K562 (cell line): ENCODE data around the gene SLC33A1. TPM values are rescaled to one million over a fixed set of nuclear protein-coding genes. Genes with fewer than 3 reads are reported as not detected.

ENCODE experiments used
- CBFA2T2 ChIP-seq: fragments of 450-650 bp; conservative IDR thresholded peaks from 2 replicates; pipeline ENCODE4 v1.6.1; 2017; ENCODE audit warnings: mild to moderate bottlenecking
- CCNT2 ChIP-seq: IDR thresholded peaks from 2 replicates; pipeline ENCODE4 v1.6.1; 2011; ENCODE audit warnings: borderline replicate concordance, low read depth, mild to moderate bottlenecking, moderate library complexity, mixed read lengths, low read length; ENCODE audit not compliant: insufficient read length; ENCODE audit errors: extremely low read depth
- DACH1 ChIP-seq: fragments of 450-650 bp; IDR thresholded peaks from 2 replicates; pipeline ENCODE4 v1.6.1; 2018; ENCODE audit not compliant: partially characterized antibody
- FIP1L1 ChIP-seq: fragments of 200-400 bp; formaldehyde crosslinking; IDR thresholded peaks from 2 replicates; pipeline ENCODE4 v1.6.1; 2018; ENCODE audit warnings: mild to moderate bottlenecking, low read depth, low read length; ENCODE audit not compliant: poor library complexity, severe bottlenecking
- HDGF ChIP-seq: fragments of 450-650 bp; IDR thresholded peaks from 2 replicates; pipeline ENCODE4 v1.6.1; 2016
- HNRNPK ChIP-seq: fragments of 200-400 bp; formaldehyde crosslinking; IDR thresholded peaks from one replicate; pipeline ENCODE4 v1.6.1; 2018; ENCODE audit warnings: mild to moderate bottlenecking, low read depth, low read length; ENCODE audit not compliant: poor library complexity, severe bottlenecking
- KDM1A ChIP-seq, 2 experiments: fragments of 450-650 bp; IDR thresholded peaks; 2 replicates each; pipeline ENCODE4 v1.6.1; 2016; ENCODE audit warnings: mild to moderate bottlenecking in 2 of 2
- MTA3 ChIP-seq: fragments of 450-650 bp; formaldehyde crosslinking; IDR thresholded peaks from 2 replicates; pipeline ENCODE4 v1.6.1; 2017; ENCODE audit warnings: mild to moderate bottlenecking, borderline replicate concordance
- NBN ChIP-seq: fragments of 450-650 bp; IDR thresholded peaks from 2 replicates; pipeline ENCODE4 v1.6.1; 2016; ENCODE audit warnings: low read depth, mild to moderate bottlenecking
- SIN3B ChIP-seq: fragments of 450-650 bp; IDR thresholded peaks from 2 replicates; pipeline ENCODE4 v1.6.1; 2017; ENCODE audit warnings: low read depth, mild to moderate bottlenecking, moderate library complexity
- STAG1 ChIP-seq: sonication (generic); formaldehyde crosslinking; IDR thresholded peaks from 2 replicates; pipeline ENCODE4 v1.5.0; 2020; ENCODE audit warnings: missing genetic modification reagents, borderline replicate concordance
- TAF9B ChIP-seq: fragments of 450-650 bp; IDR thresholded peaks from 2 replicates; pipeline ENCODE4 v1.6.1; 2018; ENCODE audit warnings: mild to moderate bottlenecking; ENCODE audit not compliant: partially characterized antibody
- ZBTB7A ChIP-seq: IDR thresholded peaks from 2 replicates; pipeline ENCODE4 v1.6.1; 2011; ENCODE audit warnings: low read depth, mild to moderate bottlenecking, low read length, moderate library complexity, borderline replicate concordance; ENCODE audit not compliant: control insufficient read depth
- ZNF121 ChIP-seq: sonication (generic); formaldehyde crosslinking; conservative IDR thresholded peaks from 2 replicates; pipeline ENCODE4 v1.8.0; 2022; ENCODE audit warnings: missing genetic modification reagents
- ZNF274 ChIP-seq: IDR thresholded peaks from 2 replicates; pipeline ENCODE4 v1.6.1; 2011; ENCODE audit warnings: low read depth, mild to moderate bottlenecking, low read length, moderate library complexity, borderline replicate concordance
- ZNF324 ChIP-seq: fragments of 250-450 bp; sonication (Bioruptor Pico); IDR thresholded peaks from 2 replicates; pipeline ENCODE4 v1.4.0; 2020; ENCODE audit warnings: mild to moderate bottlenecking
- ZNF584 ChIP-seq: fragments of 200-800 bp; sonication (Bioruptor generic); IDR thresholded peaks from 2 replicates; pipeline ENCODE4 v1.6.1; 2016; ENCODE audit warnings: low read depth, mild to moderate bottlenecking, missing genetic modification characterization, missing compliant biosample characterization
- polyA plus RNA-seq, 8 experiments: library from polyadenylated mRNA; depleted of rRNA in 4 of 8; stranded (reverse) in 5 of 8; unstranded in 3 of 8; fragments of >200 nt; fragmentation: Nextera tagmentation in 2 of 8; fragmentation: Illumina TruSeq in 1 of 8; extraction: Ambion mirVana in 2 of 8; extraction: Trizol in 1 of 8; gene quantifications; 2 replicates each; pipeline versions ENCODE4 v1.2.1 to v1.2.3, GENCODE V29; 2011 to 2014; ENCODE audit warnings: inconsistent platforms in 1 of 8, missing spikeins in 1 of 8
- total RNA-seq, 7 experiments: library from RNA; depleted of rRNA in 6 of 7; stranded (reverse); fragments of >200 nt in 6 of 7; fragmentation: Illumina TruSeq in 2 of 7; extraction: Trizol in 2 of 7; gene quantifications; 2 replicates each; pipeline versions ENCODE4 v1.2.1 to v1.2.3, GENCODE V29; 2011 to 2021; ENCODE audit warnings: low replicate concordance in 1 of 7
- TF ChIP-seq, protein P1 (sequence below): sonication (generic); formaldehyde crosslinking; IDR thresholded peaks from 2 replicates; pipeline ENCODE4 v1.5.0; 2020; ENCODE audit warnings: missing genetic modification reagents
- TF ChIP-seq, protein P2 (sequence below): sonication (generic); IDR thresholded peaks from 2 replicates; pipeline ENCODE4 v1.6.1; 2016
- TF ChIP-seq, protein P3 (sequence below), 2 experiments: fragments of 450-650 bp in 1 of 2; IDR thresholded peaks; 2 replicates each; pipeline ENCODE4 v1.6.1; 2011 to 2017; ENCODE audit warnings: low read depth in 2 of 2, antibody characterized with exemption in 1 of 2, borderline replicate concordance in 1 of 2, low read length in 1 of 2, mild to moderate bottlenecking in 1 of 2, mixed read lengths in 1 of 2; ENCODE audit not compliant: control insufficient read depth in 1 of 2
- TF ChIP-seq, protein P4 (sequence below): fragments of 450-650 bp; conservative IDR thresholded peaks from 2 replicates; pipeline ENCODE4 v1.6.1; 2016; ENCODE audit warnings: missing genetic modification characterization, low read depth, mild to moderate bottlenecking, control low read depth, missing compliant biosample characterization

Gene SLC33A1
- total and polyA plus RNA-seq, 9 of the 15 experiments (the other 6 are each of a cell fraction or from before 2014, with no cell fraction given) = 6.2 to 26.8 (median 19.6) TPM

DNA sequence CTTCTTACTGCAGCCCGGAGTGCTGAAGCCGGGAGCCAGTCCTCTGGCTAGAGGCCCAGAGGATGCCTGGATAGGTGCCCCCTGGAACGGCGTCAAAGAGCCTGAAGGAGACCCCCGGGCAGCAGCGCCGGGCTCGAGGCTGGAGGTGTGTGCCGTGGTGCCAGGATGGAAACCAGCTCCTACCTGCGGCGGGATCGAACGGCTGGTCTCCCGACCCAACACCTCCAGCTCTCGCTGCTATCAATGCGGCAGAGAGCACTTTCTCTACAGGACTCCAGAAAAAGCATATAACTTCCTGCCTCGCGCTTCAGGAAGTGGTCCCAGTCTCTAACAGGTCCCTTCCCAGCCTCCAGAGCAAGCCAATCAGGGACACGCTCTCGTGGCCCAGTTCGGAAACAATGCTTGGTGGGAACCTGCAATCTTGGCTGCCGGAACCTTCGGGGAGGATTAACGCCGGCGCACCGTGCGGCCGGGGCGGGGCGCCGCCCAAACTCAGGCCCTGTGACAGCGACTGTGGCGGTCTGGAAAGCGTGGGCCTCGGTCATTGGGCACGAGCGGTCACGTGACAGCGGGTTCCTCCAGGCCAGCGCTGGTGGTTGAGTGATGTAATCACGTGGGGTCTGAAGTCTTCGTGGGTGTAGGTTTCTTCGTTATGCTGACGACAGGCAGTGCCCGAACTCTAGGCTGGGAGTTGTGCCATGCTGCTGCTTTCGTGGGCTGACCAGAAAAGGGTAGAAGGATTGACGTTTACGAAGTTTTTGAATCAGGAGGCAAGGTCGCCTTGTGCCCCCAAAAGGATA lies at the start of gene SLC33A1 (continued):
- TF ChIP-seq FIP1L1 (no peak), TAF9B (peak; percentile 88), ZNF584 (CRISPR knock-in tag) (peak; percentile 61; the same call in 1 of the 2 replicates), ZNF121 (CRISPR knock-in tag) (no peak), ZBTB7A (no peak; the same call in 1 of the 2 replicates), CCNT2 (peak; percentile 93), CBFA2T2 (peak; percentile 99), ZNF324 (CRISPR knock-in tag) (no peak), KDM1A (IDR thresholded peaks at IDR 0.05) (no peak), STAG1 (no peak), NBN (peak; percentile 97), ZNF274 (no peak), MTA3 (peak; percentile 93), HDGF (no peak), SIN3B (peak; percentile 89), HNRNPK (no peak), DACH1 (peak; percentile 66)
- TF ChIP-seq, protein P1, sequence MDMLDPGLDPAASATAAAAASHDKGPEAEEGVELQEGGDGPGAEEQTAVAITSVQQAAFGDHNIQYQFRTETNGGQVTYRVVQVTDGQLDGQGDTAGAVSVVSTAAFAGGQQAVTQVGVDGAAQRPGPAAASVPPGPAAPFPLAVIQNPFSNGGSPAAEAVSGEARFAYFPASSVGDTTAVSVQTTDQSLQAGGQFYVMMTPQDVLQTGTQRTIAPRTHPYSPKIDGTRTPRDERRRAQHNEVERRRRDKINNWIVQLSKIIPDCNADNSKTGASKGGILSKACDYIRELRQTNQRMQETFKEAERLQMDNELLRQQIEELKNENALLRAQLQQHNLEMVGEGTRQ = peak; percentile 98
- TF ChIP-seq, protein P2, sequence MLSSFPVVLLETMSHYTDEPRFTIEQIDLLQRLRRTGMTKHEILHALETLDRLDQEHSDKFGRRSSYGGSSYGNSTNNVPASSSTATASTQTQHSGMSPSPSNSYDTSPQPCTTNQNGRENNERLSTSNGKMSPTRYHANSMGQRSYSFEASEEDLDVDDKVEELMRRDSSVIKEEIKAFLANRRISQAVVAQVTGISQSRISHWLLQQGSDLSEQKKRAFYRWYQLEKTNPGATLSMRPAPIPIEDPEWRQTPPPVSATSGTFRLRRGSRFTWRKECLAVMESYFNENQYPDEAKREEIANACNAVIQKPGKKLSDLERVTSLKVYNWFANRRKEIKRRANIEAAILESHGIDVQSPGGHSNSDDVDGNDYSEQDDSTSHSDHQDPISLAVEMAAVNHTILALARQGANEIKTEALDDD = no peak; the same call in 1 of the 2 replicates
- TF ChIP-seq, protein P3, sequence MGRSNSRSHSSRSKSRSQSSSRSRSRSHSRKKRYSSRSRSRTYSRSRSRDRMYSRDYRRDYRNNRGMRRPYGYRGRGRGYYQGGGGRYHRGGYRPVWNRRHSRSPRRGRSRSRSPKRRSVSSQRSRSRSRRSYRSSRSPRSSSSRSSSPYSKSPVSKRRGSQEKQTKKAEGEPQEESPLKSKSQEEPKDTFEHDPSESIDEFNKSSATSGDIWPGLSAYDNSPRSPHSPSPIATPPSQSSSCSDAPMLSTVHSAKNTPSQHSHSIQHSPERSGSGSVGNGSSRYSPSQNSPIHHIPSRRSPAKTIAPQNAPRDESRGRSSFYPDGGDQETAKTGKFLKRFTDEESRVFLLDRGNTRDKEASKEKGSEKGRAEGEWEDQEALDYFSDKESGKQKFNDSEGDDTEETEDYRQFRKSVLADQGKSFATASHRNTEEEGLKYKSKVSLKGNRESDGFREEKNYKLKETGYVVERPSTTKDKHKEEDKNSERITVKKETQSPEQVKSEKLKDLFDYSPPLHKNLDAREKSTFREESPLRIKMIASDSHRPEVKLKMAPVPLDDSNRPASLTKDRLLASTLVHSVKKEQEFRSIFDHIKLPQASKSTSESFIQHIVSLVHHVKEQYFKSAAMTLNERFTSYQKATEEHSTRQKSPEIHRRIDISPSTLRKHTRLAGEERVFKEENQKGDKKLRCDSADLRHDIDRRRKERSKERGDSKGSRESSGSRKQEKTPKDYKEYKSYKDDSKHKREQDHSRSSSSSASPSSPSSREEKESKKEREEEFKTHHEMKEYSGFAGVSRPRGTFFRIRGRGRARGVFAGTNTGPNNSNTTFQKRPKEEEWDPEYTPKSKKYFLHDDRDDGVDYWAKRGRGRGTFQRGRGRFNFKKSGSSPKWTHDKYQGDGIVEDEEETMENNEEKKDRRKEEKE (IDR thresholded peaks at IDR 0.05; ENCODE audit: borderline replicate concordance in 1 of 2, control insufficient read depth in 1 of 2, low read depth in 2 of 2, low read length in 1 of 2) = peak in 1 of 2 experiments; percentile 97; a peak in 2 of 4 replicates
- TF ChIP-seq, protein P4, sequence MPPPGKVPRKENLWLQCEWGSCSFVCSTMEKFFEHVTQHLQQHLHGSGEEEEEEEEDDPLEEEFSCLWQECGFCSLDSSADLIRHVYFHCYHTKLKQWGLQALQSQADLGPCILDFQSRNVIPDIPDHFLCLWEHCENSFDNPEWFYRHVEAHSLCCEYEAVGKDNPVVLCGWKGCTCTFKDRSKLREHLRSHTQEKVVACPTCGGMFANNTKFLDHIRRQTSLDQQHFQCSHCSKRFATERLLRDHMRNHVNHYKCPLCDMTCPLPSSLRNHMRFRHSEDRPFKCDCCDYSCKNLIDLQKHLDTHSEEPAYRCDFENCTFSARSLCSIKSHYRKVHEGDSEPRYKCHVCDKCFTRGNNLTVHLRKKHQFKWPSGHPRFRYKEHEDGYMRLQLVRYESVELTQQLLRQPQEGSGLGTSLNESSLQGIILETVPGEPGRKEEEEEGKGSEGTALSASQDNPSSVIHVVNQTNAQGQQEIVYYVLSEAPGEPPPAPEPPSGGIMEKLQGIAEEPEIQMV (tag) = no peak
